HG03064 (cell line): Measurements from ENCODE around the gene DKC1.

Source experiments
- ATAC-seq: cut with Tn5 transposase; IDR thresholded peaks from one replicate; pipeline ENCODE4 v1.9.1; 2021; ENCODE audit warnings: low read depth; ENCODE audit not compliant: unreplicated experiment

Gene DKC1

DNA sequence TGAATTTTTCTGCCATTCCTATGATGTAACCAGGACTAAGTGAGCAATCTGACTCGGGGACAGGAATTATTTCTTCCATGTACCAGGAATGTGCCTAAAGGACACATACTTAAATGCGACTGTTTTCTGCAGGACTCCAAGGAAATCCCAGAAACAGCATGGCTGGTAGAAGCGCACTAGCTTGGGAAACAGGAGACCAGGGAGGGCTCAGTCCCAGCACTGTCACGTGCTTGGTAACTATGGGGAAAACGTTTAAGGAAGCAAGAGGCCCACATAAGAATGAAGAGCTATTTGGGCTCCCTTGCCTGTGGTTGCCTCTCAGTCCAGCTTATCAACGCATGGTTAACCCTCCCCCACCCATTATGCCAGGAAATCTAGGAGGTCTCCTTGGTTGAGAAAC lies 23.1 kb downstream of the DKC1 start:
- ATAC-seq = no peak

DNA sequence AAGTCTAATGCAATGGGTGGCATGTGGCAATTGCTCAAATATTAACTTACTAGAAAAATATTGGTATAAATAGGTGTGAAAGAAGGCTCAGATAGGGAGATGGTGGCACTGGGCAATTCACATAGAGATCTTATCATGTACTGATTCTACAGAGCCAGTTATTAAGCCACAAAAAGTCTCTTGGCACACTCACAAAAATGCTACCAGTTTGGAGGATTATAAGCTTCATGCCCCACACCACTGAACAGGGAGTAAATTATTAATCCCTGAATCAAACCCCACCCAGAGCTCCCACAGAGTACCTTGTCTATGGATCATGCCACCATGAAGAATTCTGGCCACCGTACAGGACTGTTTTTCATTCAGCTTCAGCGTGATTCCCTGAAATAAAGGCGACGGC lies 28.8 kb downstream of the DKC1 start:
- no peak for ATAC-seq

DNA sequence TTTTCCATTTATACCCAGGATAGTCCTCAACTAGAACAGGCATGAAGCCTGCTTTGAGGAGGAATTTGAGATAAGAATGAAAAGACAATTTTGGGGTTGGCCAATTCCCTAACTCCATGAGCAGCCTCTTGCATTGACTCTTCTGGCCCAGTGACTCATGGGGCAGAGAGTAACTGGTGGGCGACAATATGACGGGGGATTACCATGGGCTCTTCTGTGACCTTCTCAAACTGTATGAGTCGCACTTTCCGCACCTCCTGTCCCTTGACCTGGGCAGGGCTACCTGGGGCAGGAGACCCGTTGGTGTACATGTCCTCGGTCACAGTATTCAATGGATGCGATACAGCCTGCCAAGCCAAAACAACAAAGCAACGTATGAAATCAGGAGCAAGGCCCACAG lies 29.3 kb downstream of the DKC1 start:
- no peak for ATAC-seq

DNA sequence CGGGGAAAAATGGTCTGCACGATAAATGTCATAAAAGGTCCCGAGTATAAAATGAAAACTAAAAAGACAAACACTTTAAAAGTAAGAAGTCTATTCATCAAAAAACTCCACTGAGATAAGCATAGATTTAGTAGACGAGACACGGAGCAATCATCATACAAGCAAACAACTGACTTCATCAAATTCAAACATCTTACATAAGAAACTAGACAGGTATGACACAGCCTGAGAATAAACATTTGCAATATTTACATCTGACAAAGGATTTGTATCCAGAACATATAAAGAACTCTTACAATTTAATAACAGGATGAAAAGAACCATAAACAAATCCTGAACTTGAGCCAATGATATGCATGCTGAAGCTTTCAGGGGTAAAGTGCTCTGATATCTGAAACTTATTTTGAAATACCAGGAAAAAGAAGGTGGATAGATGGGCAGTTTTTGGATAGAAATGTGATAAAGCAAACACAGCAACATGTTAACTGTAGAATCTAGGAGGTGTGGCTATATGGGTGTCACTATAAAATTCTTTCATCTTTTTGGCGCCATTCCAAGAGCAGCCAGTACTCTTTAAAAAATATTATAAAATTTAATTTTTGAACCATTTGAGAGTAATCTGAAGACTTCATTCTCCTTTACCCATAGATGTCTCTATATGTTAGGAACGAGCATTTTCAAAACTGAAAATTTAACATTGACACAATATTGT lies 30.6 kb downstream of the DKC1 start:
- ATAC-seq = no peak

GRCh38 chrX:154795016-154795415 lies 32.4 kb downstream of the DKC1 start:
- no peak for ATAC-seq

GRCh38 chrX:154797006-154797405 lies 34.3 kb downstream of the DKC1 start:
- no peak for ATAC-seq

- ATAC-seq = no peak
Observed at GRCh38 chrX:154799556-154800348, 37.1 kb downstream of the DKC1 start.

DNA sequence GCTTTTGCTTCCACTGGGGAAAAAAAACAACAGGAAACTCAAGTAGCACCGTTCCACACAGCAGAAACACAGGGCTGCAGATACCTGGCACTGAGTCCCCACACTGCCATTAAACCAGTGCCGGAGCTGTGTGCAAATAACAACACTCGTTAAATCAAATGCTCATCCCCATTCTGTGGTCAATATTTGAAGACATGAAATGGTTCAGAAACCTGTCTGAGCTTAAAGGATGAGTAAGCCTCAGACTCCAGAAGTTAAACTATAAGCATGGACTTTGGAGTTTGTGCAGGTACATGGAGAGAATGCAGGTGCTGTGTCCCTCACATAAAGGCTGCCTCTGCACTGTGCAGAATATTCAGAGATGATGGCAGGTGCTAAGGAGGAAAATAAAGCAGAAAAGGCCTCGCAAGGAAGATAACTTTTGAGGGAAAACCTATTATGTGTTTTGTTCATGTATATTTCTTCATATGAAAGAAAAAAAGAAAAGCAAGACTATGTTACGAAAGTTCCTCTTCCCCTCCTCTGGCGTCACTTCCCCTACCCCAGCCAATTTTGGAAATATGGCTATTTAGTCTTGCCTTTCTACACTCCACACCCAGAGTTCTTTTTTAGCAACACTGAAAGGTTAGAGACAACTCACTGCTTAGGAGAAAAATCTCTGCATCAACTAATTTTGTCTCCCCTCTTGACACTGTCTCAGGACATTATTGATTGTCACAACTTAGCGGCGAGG lies 38.0 kb downstream of the DKC1 start:
- ATAC-seq = no peak

- no peak for ATAC-seq
Observed at GRCh38 chrX:154802947-154803346, 40.3 kb downstream of the DKC1 start.

DNA sequence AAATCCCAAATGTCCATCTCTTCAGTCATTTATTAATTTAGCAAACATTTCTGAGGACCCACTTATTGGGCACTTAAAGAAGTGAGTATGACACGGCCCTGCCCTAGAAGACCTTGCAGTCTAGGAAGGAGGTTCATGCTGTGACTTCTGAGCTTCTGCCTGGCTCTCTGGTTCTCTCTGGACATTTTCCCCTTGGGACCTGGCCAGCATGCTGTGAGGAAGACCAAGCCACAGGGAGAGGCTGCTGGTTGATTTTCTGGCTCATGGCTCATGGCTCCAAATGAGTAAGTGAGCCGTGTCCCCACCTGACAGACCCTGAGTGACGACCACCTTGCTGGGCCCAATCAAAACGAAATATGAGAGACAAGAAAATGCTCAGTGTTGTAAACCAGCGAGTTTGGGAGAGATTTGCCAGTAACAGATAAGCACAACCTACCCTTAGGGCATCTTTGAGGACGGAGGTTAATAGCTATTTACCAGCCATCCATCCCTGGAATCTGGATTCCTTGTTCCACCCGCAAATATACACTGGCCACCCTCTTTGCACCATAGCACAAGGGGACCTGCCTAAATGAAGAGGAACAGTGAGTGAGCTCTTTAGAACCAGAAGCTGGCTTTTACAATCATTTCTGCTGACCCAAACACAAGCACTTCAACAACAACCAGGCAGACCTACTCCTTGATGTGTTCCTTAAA lies 41.7 kb downstream of the DKC1 start:
- no peak for ATAC-seq

DNA sequence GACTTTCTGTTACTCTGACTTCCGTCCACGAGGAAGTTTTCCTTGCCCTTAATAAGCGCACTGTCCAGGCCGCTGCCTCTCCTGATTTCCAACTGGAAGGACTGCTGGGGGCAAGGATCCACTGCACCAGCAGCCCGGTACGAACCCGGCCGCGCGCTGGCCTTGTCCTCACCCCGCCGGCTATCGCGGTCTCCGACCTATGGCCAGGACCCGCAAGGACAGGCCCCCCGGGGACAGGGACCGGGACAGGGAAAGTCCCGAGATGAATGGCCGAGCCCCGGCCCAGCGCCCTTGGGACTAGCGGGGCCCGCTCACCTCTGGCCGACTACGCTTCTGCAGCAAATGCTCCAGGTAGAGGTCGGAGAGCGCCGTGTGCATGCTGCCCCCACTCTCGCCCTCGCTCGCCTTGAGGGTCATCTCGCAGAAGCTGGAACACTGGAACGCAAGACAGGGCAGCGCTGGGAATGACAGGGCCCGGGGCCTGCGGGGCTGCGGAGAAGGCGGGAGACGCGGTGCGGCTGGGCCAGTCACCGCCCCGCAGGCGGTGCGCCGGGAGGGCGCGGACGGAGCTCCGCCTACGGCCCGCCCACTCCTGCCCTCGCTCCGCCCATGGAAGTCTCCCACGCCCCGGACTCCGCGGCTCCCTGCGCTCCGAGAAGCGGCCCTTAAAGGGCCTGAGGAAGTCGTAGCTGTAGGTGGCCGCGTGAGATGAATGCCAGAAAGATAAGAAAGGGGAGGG lies 42.5 kb downstream of the DKC1 start, which contains the start of gene MPP1:
Gene MPP1 (minus strand): TSS at position 529 of the 739 bp plus-strand sequence. CDS start 112 bp downstream, at position 417.
- peak; percentile 90 for ATAC-seq

GRCh38 chrX:154805696-154806091 lies 43.0 kb downstream of the DKC1 start:
- ATAC-seq = no peak

GRCh38 chrX:154806837-154807501 lies 44.3 kb downstream of the DKC1 start:
- no peak for ATAC-seq

GRCh38 chrX:154809939-154810665 lies 47.4 kb downstream of the DKC1 start:
- no peak for ATAC-seq

DNA sequence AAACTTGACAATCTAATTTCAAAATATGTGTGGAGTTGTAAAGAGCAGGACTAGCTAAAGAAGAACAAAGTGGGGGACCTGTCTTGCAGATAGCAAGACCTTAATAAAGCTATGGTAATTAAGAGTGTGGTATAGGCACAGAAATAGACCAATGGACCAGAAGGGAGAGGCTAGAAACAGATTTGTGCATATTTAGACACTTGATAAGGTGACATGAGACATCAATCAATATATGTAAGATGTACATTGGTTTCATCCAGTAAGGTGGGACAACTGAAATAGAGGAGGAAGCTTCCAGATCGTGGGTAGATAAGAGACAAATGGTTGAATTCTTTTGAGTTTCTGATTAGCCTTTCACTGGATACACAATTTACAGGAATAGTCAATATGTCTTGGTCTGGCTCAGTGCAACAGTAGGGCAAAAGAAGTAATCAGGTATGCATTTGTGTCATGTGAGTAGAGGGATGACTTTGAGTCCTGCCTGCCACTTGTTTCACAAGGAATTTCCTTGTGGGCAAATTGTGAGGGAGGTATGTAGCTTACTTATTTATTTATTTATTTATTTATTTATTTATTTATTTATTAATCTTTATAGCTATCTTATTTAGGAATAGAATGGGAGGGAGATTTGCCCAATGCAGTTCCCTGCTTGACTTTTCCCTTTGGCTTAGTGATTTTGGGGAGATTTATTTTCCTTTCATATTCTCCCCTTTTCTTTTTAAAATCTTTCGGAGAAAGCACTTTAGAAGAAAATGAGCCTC lies 49.9 kb downstream of the DKC1 start:
- no peak for ATAC-seq

GRCh38 chrX:154813801-154814200 lies 51.1 kb downstream of the DKC1 start:
- ATAC-seq = no peak

DNA sequence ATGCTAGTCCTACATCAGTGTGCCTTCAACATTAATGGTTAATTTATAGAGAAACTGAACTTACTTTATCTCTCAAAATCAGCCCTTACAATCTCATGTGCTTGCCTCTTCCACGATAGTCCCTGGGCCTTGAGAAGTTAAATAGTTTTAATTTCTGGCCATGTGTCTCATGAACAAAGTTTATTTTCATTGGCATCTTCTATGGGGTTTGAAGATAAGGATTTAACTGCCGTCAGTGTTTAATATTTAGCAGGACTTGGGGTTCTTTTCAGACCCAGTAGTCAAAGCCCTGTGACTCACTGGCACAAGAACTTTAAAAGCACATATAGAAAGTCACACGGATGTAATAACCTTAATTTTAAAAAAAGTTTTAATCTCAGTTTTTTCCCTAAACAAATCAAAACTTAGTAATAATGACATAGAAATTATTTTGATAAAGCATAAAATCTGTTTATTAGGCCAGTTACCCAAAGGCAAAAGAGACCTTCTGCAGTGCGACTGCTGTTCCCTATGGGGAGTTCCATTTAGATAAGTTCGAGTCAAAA lies 52.7 kb downstream of the DKC1 start:
- no peak for ATAC-seq
